Calu3 (cell line): ENCODE results near the gene CSPG4. TPM values are rescaled to one million over a fixed set of nuclear protein-coding genes. Genes with fewer than 3 reads are reported as not detected.

Source experiments
- BruUV-seq: library from RNA; stranded (reverse); fragments of 400-500 nt; replicated peaks from 2 replicates; lab custom pipeline; 2021; lab: Mats Ljungman, UMichigan
- CTCF ChIA-PET: fragments of 300-600 bp; sonication (Branson Sonifier 250); formaldehyde crosslinking; loops from one replicate; lab custom pipeline; 2022; ENCODE audit warnings: antibody characterized with exemption; lab: Charles Lee
- DNase-seq: peaks from one replicate; pipeline ENCODE4 v3.0.0; 2022
- H3K27ac Mint-ChIP-seq: one replicate; pipeline ENCODE4 v1.8.0; 2022; ENCODE audit warnings: mixed read lengths; ENCODE audit not compliant: unreplicated experiment
- H3K27me3 Mint-ChIP-seq: one replicate; pipeline ENCODE4 v1.8.0; 2022; ENCODE audit warnings: mixed read lengths; ENCODE audit not compliant: unreplicated experiment
- H3K36me3 Mint-ChIP-seq: one replicate; pipeline ENCODE4 v1.8.0; 2022; ENCODE audit warnings: mild to moderate bottlenecking, moderate library complexity, mixed read lengths; ENCODE audit not compliant: insufficient read depth, unreplicated experiment
- H3K4me1 Mint-ChIP-seq: one replicate; pipeline ENCODE4 v1.8.0; 2022; ENCODE audit warnings: mild to moderate bottlenecking, low read depth, mixed read lengths; ENCODE audit not compliant: unreplicated experiment
- H3K4me3 Mint-ChIP-seq: one replicate; pipeline ENCODE4 v1.8.0; 2022; ENCODE audit warnings: mild to moderate bottlenecking, low read depth, moderate library complexity, mixed read lengths; ENCODE audit not compliant: unreplicated experiment
- H3K9me3 Mint-ChIP-seq: one replicate; pipeline ENCODE4 v1.8.0; 2022; ENCODE audit warnings: low read depth, mixed read lengths; ENCODE audit not compliant: unreplicated experiment
- intact Hi-C: fragments of 100-400 bp; cut with micrococcal nuclease; formaldehyde crosslinking; loops from one replicate; pipeline ENCODE4 v1.10.0; 2022; ENCODE audit not compliant: unreplicated experiment
- total RNA-seq: library from RNA; stranded (reverse); gene quantifications from 2 replicates; pipeline ENCODE4 v1.2.3, GENCODE V29; 2022
- TF ChIP-seq, protein P1 (sequence below): fragments of 200-600 bp; IDR thresholded peaks from one replicate; pipeline ENCODE4 v1.8.0; 2022; ENCODE audit warnings: antibody characterized with exemption; ENCODE audit not compliant: unreplicated experiment

Gene CSPG4
- total RNA-seq, 1 experiment from 2014 or later, result not detected

DNA sequence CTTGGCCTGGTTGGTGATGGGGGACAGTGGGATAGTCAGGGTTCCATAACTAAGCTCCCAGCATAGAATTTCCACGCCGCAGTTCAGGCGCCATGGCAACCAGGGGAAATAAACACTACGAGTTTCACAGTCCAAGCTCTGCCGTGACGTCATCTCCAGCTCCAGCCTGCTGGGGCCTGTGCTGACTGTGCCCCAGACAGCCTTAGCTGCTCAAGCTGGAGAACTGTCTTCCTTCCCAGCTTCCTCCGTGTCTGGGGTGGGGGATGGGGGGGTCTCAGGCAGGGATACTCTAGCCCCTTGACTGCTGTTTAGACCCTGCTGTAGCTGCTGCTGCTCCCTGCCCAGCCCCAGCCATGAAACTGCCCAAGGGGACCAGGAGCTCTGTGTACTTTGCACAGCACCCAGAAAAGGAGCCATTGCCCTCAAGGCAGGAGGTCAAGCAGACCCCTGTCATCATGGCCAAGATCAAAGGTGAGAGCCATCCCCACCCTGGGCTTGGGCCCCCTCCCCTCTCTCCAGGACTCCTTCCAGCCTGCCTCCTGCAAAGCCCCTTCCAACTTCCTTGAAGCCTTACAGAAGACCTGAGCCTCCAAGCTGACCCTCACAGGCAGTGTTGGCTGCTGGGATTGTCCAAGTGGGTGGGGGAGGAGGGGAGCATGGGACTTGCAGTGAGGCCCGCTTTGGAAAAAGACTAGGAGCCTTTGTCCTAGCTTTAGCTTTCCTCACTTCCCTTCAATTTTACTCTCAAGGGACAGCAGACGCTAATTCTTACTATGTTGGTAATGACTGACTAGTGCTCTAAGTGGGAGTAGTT lies 11.4 kb upstream of the CSPG4 start:
- Mint-ChIP-seq H3K36me3 (peaks cover 5% of the 10 kb centered on the region), H3K27me3 (peaks cover 36% of the 10 kb centered on the region), H3K27ac (peak overlapping the region; percentile 31), H3K4me1 (peaks cover 18% of the 10 kb centered on the region), H3K9me3 (no peaks in the 10 kb centered on the region), H3K4me3 (no peak overlapping the region)
- intact Hi-C loops, result no loop called here
- CTCF ChIA-PET, result interaction anchor here (0.6 to 1.4 kb wide), 9 partner anchors 9 to 636 kb away, joined by 3 to 12 read pairs (median 5); partner anchors contain the start of gene CSPG4
- BruUV-seq, result no TSS peak
- TF ChIP-seq, protein P1, sequence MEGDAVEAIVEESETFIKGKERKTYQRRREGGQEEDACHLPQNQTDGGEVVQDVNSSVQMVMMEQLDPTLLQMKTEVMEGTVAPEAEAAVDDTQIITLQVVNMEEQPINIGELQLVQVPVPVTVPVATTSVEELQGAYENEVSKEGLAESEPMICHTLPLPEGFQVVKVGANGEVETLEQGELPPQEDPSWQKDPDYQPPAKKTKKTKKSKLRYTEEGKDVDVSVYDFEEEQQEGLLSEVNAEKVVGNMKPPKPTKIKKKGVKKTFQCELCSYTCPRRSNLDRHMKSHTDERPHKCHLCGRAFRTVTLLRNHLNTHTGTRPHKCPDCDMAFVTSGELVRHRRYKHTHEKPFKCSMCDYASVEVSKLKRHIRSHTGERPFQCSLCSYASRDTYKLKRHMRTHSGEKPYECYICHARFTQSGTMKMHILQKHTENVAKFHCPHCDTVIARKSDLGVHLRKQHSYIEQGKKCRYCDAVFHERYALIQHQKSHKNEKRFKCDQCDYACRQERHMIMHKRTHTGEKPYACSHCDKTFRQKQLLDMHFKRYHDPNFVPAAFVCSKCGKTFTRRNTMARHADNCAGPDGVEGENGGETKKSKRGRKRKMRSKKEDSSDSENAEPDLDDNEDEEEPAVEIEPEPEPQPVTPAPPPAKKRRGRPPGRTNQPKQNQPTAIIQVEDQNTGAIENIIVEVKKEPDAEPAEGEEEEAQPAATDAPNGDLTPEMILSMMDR, result no peak
- peak; percentile 84 for DNase-seq

DNA sequence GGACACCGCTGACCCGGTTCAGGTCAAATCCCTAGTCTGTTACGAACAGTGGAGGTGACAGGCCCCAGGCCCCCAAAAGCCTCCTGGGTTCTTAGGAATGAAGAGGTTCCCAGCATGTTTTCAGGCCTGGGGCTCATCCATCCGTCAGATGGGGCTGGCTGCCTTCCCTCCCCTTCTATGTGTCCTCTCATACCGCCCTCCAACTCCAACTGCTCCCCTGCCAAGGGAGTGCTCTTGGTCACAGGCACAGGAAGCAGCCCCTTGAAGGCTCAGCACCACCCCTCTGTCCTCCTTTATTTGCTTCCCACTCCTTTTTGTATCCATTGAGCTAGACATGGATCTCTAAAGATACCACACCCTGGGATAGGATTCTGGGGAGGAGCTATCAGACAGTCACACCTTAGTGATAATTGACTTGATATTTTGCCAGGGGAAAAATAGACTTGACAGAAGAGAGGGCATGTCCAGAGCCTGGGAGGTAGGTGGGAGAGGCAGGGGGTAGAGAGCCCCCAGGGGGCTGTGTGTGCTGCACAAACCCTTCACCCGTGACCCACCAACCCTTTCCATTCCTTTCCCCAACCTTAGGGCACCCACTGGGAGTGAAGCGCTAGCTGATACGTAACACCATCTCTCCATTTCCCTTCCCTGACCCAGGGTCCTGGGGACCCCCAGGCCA lies 10.7 kb upstream of the CSPG4 start:
- Mint-ChIP-seq H3K36me3 (peaks cover 5% of the 10 kb centered on the region), H3K4me1 (peaks cover 26% of the 10 kb centered on the region), H3K27me3 (peaks cover 29% of the 10 kb centered on the region), H3K27ac (peak overlapping the region; percentile 31), H3K4me3 (no peak overlapping the region), H3K9me3 (no peaks in the 10 kb centered on the region)
- CTCF ChIA-PET, result interaction anchor here (0.6 to 1.4 kb wide), 8 partner anchors 9 to 637 kb away, joined by 3 to 12 read pairs (median 6); partner anchors contain the start of gene CSPG4
- DNase-seq, result no peak
- BruUV-seq, result no TSS peak
- intact Hi-C loops, result no loop called here
- TF ChIP-seq, protein P1, result no peak

DNA sequence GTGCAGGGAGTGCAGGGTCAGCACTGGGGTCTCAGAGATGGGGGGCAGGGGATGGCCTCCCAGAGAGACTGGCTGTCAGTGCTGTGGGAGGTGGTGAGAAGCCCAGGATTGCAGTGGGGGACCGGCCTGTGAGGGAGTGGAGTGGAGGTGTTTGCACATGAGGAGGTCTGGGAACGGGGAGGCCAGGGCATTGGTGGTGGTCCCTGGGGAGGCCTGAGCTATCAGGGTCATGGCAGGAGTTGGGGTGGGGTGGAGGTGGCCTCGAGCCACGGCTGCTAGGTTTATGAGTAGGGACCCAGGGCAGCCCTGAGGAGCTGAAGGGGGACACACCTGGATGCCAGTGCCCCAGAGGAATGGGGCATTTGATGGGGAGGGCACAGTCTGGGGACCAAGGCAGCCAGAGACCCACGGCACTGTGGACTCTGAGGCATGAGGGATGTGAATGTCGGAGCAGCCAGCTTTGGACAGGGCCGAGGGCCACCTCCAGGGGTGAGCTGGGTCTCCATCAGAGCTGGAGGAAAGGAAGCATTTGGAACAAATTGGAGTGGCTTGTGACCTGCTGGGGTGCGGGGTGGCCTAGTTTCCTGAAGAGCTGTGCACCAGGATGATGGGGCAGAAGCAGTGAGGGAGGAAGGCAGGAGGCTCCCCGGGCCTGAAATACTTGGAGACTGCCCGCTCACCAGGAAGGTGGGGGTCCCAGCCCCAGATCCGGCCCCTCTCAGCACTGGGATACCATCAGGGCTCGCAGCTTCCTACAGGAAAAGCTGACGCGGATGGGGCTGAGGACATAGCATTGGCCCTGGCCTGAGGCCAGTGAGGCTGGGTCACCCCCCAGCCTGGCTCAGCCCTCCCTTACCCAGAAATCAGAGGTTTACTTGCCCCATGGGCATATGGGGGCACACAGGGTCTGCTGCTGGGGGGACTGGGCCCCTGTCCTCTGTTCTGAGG lies 9.5 kb upstream of the CSPG4 start:
- Mint-ChIP-seq H3K27me3 (peaks cover 18% of the 10 kb centered on the region), H3K27ac (no peak overlapping the region), H3K36me3 (peaks cover 5% of the 10 kb centered on the region), H3K4me1 (peaks cover 24% of the 10 kb centered on the region), H3K4me3 (no peak overlapping the region), H3K9me3 (no peaks in the 10 kb centered on the region)
- TF ChIP-seq, protein P1, result no peak
- DNase-seq, result no peak
- BruUV-seq, result no TSS peak
- intact Hi-C loops, result loop anchor here (2.0 kb wide), 1 partner anchor 35 kb away; no protein-coding TSS in a partner anchor
- CTCF ChIA-PET, result interaction anchor here (0.8 kb wide), 1 partner anchor 199 kb away, joined by 3 read pairs; no protein-coding TSS in a partner anchor
